HG03103 (cell line): ENCODE data around the gene STARD9.
"Not testable (repeated sequence)": the region's sequence is repeated elsewhere in the genome, so short reads cannot be mapped to it uniquely, and the experiment has no call there.

ENCODE experiments used
- ATAC-seq: cut with Tn5 transposase; IDR thresholded peaks from one replicate; pipeline ENCODE4 v1.9.1; 2021; ENCODE audit warnings: low read depth; ENCODE audit not compliant: unreplicated experiment

Gene STARD9

GRCh38 chr15:42575188-42576039 is at the start of gene STARD9:
Gene STARD9, plus strand, starts transcription at chr15:42575606. Its CDS starts 110 bp downstream, at chr15:42575716.
- peak; percentile 86 for ATAC-seq

GRCh38 chr15:42528970-42529369 is 46.4 kb upstream of the STARD9 start:
- no peak for ATAC-seq

DNA sequence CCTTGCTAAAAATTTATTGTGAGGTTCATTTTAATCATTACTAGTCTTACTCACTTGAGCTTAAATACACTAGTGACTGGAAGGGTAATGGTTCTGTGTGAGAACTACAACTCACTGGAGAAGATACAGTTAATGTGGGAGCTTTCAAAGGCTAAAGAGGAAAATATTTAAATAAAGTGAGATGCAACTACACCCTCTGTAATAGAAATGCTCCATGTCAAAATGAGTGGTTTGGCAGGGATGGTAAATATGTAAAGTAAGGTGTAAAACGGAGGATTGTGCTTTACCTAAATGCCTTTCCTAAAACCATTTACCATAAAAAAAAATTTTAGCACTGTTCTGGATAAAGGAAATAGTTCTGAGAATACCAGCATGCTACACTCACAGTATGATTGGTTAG is 42.2 kb upstream of the STARD9 start:
- no peak for ATAC-seq

DNA sequence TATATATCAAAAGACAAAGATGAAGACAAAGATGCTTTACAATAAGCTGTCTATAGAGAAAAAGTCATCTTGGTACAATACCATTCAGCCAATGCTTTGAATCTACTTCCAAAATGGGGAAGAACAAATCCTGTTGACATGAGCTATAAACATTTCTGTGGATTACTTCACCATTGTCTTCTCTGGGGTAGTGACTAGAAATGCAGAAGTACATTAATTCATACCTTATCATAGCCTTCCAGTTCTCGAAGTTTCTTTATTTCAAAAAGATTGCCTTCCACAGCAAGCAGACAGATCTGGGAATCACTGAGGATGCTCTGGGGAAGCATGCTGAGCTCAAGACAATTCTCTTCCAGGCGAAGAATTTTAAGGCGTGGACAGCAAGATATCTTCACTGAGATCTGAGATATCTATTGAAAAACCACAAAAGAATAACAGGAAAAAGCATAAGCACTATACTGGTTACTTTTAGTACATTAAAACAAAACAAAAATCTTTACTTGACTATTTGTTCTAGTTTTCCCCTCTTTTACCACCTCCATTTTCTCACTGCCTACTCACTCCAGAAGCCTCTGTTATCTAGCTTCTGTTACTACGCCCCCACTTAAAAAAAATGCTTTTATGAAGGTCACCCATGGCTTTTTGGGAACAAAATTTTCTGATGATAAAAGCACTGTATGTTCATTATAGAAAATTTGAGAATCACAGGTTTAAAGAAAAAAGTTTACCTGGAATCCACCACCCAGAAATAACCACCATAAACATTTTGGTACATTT is 30.4 kb upstream of the STARD9 start:
- no peak for ATAC-seq

GRCh38 chr15:42547918-42548248 is 27.5 kb upstream of the STARD9 start:
- no peak for ATAC-seq

DNA sequence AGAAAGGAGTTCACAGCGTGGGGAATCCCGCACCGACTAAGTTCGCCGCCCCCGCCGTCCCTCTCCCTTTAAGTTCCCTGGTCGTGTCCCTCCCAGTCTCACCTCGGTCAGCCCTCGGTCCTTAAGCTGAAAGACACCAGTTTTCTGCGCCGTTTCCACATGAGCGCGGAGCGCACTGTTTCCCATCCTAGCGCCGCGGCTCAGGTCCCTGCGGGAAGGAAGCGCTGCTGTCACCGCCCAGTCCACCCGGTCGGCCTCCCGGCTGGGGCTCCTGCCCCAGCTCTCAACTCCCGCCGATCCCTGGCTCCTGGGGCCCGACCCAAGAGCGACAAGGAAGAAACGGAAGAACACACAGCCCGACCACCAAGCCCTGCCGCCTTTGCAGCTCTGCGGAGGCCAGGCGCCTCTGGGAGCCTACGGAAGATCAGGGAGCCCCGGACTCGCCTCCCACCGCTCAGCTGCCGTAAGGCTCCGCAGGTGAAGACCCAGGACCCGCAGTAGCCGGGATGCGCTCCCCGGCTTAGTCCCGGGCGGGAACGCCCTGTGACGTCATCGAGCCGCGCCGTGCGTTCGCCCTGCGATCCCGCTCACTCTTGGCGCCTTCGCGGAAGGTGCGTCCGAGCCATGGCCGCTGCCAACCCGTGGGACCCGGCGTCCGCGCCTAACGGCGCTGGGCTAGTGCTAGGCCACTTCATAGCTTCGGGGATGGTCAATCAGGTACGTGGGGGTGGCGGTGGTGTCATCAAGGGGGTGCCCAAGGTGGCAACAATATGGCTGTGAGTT is 27.0 kb upstream of the STARD9 start, which contains the start of the genes HAUS2 and LRRC57:
HAUS2 (plus strand) TSS at position 590 of the 783 bp plus-strand sequence; CDS start at position 625, 35 bp downstream.
LRRC57 (minus strand) TSS at position 545 of the 783 bp plus-strand sequence; CDS start at position 186, 359 bp downstream.
- peak; percentile 76 for ATAC-seq

GRCh38 chr15:42549032-42549491 is 26.3 kb upstream of the STARD9 start:
- peak; percentile 9 for ATAC-seq

DNA sequence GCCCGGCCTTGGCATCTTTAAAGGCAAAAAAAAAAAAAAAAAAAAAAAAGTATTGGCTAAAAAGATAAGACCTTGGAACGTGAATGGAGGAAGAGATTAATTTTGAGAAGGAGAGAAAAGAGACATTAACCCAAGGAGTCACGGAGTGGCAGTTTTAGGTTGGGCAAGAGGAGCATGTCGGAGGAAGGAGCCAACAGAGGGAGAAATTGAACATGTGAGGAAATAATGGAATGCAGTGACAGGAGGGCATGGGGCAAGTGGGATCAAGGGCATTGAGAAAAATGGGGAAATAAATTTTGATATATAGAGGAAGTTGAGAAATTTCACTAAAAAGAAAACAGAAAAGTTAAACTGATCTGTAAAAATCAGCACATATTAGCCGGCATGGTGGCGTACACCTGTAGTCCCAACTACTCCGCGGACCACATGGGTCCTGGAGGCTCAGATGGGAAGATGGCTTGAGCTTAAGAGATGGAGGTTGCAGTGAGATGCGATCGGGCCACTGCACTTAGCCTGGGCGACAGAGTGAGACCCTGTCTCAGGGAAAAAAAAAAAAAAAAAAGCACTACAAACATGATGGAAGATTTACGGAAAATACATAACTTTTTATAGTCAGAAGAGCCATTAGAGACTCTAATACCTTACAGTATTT is 25.5 kb upstream of the STARD9 start:
- ATAC-seq, result no peak

- ATAC-seq, result no peak
These were observed 21.9 kb upstream of the STARD9 start for GRCh38 chr15:42553554-42553953.

DNA sequence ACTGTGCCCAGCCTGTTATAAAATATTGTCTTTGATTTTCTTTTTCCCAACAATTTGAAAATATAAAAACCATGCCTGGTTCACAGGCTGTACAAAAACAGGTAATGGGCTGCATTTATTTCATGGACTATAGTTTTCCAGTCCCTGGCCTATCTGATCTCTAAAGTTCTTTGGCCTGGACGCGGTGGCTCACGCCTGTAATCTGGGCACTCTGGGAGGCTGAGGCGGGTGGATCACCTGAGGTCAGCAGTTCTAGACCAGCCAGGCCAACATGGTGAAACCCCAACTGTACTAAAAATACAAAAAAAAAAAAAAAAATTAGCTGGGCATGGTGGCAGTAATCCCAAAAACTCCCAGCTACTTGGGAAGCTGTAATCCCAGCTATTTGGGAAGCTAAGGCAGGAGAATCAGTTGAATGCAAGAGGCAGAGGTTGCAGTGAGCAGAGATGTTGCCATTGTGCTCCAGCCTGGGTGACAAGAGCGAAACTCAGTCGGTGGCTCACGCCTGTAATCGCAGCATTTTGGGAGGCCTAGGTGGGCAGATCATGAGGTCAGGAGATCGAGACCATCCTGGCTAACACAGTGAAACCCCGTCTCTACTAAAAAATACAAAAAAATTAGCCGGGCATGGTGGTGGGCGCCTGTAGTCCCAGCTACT is 18.7 kb upstream of the STARD9 start:
- not testable (repeated sequence) for ATAC-seq

GRCh38 chr15:42558739-42559138 is 16.7 kb upstream of the STARD9 start:
- no peak for ATAC-seq

DNA sequence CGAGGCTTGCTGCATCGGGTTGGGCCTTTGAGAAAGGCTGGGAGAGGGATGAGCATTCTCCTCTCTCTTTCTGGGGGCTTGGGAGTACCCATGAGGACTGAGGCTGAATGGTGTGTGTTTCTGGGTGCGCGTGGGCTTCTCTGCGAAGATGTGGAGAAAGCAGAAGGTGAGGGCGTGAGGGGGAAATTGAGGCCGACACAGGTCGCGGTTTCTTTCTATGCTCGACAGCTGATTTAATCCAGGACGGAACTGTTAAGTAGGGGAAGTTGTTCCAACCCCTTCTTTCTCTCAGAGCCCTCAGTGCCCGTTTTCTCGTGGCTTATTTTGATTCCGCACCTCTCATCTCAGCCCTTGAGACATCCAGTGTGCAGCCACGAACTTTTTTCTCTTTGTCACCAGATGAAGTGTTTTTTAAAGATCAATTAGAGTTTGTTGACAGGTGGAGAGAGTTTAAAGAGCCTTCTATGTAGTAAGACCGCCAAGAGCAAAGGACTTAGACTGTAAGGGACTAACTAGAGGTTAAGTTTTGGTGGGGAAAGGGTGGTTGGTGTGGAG is 711 bp downstream of the STARD9 start:
- no peak for ATAC-seq

GRCh38 chr15:42576776-42577175 is 1.4 kb downstream of the STARD9 start:
- no peak for ATAC-seq

DNA sequence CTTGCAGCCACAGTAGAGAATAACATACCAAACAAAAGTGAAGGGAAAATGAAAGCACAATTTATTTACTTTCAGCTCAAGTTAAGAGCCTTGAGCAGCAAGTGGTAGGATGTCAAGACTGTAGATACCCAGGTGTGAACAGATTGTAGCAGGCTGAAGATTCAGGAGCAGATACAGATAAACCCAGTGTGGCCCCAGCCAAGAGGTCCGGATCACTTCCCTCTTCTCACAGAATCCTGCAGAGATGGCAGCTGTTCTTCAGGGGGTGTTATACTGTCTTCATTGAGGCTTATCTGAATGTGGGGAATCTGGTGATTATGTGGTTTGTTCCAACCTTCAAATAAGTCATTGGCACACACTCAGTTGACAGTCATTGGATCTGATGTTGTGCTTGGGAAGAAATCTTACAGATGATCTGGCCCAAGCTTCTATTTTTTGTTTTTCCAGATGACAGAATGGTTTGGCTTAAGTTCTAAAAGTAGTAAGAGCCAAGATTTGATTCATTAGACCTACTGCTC is 2.2 kb downstream of the STARD9 start:
- no peak for ATAC-seq

- ATAC-seq, result no peak
These were observed 3.7 kb downstream of the STARD9 start for GRCh38 chr15:42578984-42579537.

- peak; percentile 54 for ATAC-seq
These were observed 5.9 kb downstream of the STARD9 start for GRCh38 chr15:42581272-42581730.

DNA sequence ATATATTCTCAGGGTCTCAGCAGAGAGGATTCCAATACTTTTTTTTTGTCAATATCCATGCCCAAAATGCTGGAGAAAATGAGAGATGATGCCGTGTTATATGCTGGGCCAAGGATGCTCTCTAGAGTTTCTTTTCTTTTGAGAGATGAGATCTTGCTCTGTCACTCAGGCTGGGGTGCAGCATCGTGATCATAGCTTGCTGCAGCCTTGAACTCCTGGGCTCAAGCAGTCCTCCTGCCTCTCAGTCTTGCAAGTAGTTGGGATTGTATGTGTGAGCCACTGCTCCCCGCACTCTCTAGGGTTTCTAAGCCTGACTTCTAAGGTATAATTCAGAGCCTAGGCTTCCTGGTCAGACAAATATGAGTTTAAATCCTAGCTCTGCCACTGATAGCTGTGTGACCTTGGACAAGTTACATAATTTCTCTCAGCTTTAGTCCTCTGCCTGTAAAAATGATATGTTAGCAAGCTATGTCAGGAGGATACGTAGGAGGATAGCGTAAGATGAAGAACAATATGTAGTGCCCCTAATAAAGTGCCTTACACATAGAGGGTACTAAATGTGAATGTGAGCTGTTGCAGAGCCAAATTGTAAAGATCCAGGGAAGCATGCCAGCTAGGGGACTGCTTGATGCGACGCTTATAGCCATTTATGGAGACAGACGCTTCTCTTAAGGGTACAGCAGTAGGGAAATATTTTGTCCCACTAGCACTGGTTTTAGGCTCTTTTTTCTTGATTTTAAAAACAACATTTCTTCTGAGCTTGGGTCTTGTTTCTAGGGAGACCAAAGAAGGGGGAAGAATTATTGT is 7.4 kb downstream of the STARD9 start:
- no peak for ATAC-seq
